H1 (cell line): ENCODE data around the gene PPOX. TPM values are rescaled to one million over a fixed set of nuclear protein-coding genes. Genes with fewer than 3 reads are reported as not detected.

ENCODE experiments used
- BACH1 ChIP-seq: IDR thresholded peaks from 2 replicates; pipeline ENCODE4 v1.6.1; 2012; ENCODE audit warnings: low read length, improper control_type of control experiment
- BRCA1 ChIP-seq: IDR thresholded peaks from 2 replicates; pipeline ENCODE4 v1.6.1; 2012; ENCODE audit warnings: low read depth, low read length, improper control_type of control experiment
- CEBPB ChIP-seq: IDR thresholded peaks from 2 replicates; pipeline ENCODE4 v1.6.1; 2012; ENCODE audit warnings: low read depth, low read length
- CHD1 ChIP-seq: IDR thresholded peaks from 2 replicates; pipeline ENCODE4 v1.6.1; 2012; ENCODE audit warnings: low read depth, low read length, improper control_type of control experiment
- CHD2 ChIP-seq: IDR thresholded peaks from 2 replicates; pipeline ENCODE4 v1.6.1; 2012; ENCODE audit warnings: low read length, improper control_type of control experiment
- EZH2 ChIP-seq: fragments of 200-600 bp; sonication (generic); IDR thresholded peaks from 2 replicates; pipeline ENCODE4 v1.7.1; 2012; ENCODE audit warnings: low read depth, mild to moderate bottlenecking, moderate library complexity, low read length, inconsistent platforms; ENCODE audit not compliant: severe bottlenecking
- GABPA ChIP-seq: IDR thresholded peaks from 2 replicates; pipeline ENCODE4 v1.6.1; 2011; ENCODE audit warnings: mild to moderate bottlenecking, low read length, moderate library complexity, borderline replicate concordance; ENCODE audit not compliant: insufficient read depth
- GTF2F1 ChIP-seq: IDR thresholded peaks from 2 replicates; pipeline ENCODE4 v1.6.1; 2012; ENCODE audit warnings: low read depth, low read length, improper control_type of control experiment, borderline replicate concordance
- KDM1A ChIP-seq: fragments of 200-600, 300-600 bp; sonication (generic); IDR thresholded peaks from 2 replicates; pipeline ENCODE4 v1.7.1; 2016; ENCODE audit warnings: mild to moderate bottlenecking, low read length, borderline replicate concordance
- KDM5A ChIP-seq: fragments of 200-600 bp; IDR thresholded peaks from 2 replicates; pipeline ENCODE4 v1.7.1; 2012; ENCODE audit warnings: mild to moderate bottlenecking, low read length, inconsistent platforms, mixed read lengths
- MAX ChIP-seq: IDR thresholded peaks from 2 replicates; pipeline ENCODE4 v1.6.1; 2012; ENCODE audit warnings: inconsistent platforms
- NANOG ChIP-seq: IDR thresholded peaks from 2 replicates; pipeline ENCODE4 v1.6.1; 2011; ENCODE audit warnings: low read length, low read depth, mild to moderate bottlenecking, inconsistent platforms; ENCODE audit not compliant: insufficient read depth, poor library complexity, severe bottlenecking
- POU5F1 ChIP-seq: IDR thresholded peaks from 2 replicates; pipeline ENCODE4 v1.6.1; 2011; ENCODE audit warnings: low read depth, mild to moderate bottlenecking, low read length, moderate library complexity
- RBBP5 ChIP-seq: IDR thresholded peaks from 2 replicates; pipeline ENCODE4 v1.7.1; 2012; ENCODE audit warnings: low read depth, mild to moderate bottlenecking, inconsistent platforms, low read length, moderate library complexity, borderline replicate concordance
- RXRA ChIP-seq: IDR thresholded peaks from 2 replicates; pipeline ENCODE4 v1.6.1; 2011; ENCODE audit warnings: low read depth, mild to moderate bottlenecking, low read length, moderate library complexity; ENCODE audit not compliant: insufficient read depth
- SAP30 ChIP-seq: fragments of 300-600 bp; sonication (generic); IDR thresholded peaks from 2 replicates; pipeline ENCODE4 v1.7.1; 2012; ENCODE audit warnings: low read length, moderate library complexity, mild to moderate bottlenecking, inconsistent platforms; ENCODE audit not compliant: insufficient read depth, insufficient replicate concordance
- SIX5 ChIP-seq: IDR thresholded peaks from 2 replicates; pipeline ENCODE4 v1.6.1; 2011; ENCODE audit warnings: mild to moderate bottlenecking, low read depth, low read length
- SP2 ChIP-seq: IDR thresholded peaks from 2 replicates; pipeline ENCODE4 v1.6.1; 2012; ENCODE audit warnings: mild to moderate bottlenecking, low read length, inconsistent platforms
- TEAD4 ChIP-seq: IDR thresholded peaks from 2 replicates; pipeline ENCODE4 v1.6.1; 2012; ENCODE audit warnings: low read depth, low read length, inconsistent platforms, mixed read lengths
- polyA plus RNA-seq, 7 experiments: library from polyadenylated mRNA; depleted of rRNA in 3 of 7; stranded (reverse) in 5 of 7; unstranded in 2 of 7; fragments of >200 nt in 5 of 7; fragments of 200-250 nt in 2 of 7; gene quantifications; 1 replicate in 5 of 7; 2 replicates in 1 of 7; 4 replicates in 1 of 7; pipeline versions ENCODE4 v1.2.1 to v1.2.3, GENCODE V29; 2011 to 2013; ENCODE audit warnings: missing spikeins in 2 of 7, mixed read lengths in 2 of 7
- total RNA-seq: library from RNA; stranded (reverse); fragmentation: NEBNext Ultra II Directional; extraction: Animal tissue kit (Norgen Biotek cat#: 25700); gene quantifications from 2 replicates; pipeline ENCODE4 v1.2.1, GENCODE V29; 2021
- TF ChIP-seq, protein P1 (sequence below): IDR thresholded peaks from 2 replicates; pipeline ENCODE4 v1.6.1; 2012; ENCODE audit warnings: low read length, inconsistent platforms
- TF ChIP-seq, protein P2 (sequence below): IDR thresholded peaks from 2 replicates; pipeline ENCODE4 v1.6.1; 2011; ENCODE audit warnings: low read length, improper control_type of control experiment

PPOX gene
- total and polyA plus RNA-seq, 2 of the 8 experiments (the other 6 are each of a cell fraction or from before 2014, with no cell fraction given): 39.4 to 40.4 TPM

DNA sequence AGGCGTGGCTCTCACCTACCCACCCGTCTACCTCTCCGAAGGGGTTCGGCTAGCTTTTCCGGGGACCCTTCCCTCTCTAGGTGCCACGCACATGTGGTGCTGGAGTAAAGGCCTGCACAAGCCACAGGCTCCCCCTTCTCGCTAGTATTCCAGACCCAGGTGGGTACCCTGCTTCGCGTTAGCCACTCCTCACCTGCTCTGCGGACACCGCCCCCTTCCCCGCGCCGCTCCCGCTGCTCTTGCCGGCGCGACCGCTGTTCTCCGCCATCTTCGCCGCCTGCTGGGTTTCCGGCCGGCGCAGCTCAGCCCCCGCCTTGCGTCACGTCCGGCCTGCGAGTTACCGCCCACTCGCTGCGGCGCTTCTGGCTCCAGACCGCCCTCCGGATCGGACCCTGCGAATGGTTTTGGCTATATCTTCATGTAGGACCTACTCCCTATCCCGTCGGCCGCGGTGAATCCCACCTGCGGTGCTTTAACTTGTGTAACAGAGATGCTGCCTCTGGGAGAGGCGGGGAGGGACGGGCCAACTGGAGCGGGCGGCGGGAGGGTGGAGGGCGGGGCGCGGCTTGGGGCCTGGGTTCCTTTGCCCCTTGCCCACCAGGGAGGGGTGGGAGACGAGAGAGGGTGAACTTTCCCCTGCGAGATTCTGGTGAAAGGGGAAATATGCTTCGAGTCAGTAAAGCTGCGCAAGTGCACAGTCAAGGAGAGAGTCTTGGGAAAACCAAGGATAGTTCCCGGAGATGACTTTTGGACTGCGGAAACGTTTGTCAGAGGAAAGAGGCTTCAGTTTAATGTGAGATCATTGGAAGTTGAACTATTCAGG, 48.3 kb upstream of the PPOX start, which contains the start of the genes NIT1 and PFDN2 (continued):
- TF ChIP-seq KDM1A: no peak
- no peak for TF ChIP-seq BACH1
- TF ChIP-seq MAX: peak; percentile 49; the same call in 1 of the 2 replicates
- TF ChIP-seq BRCA1: no peak
- peak; percentile 89 for TF ChIP-seq RBBP5
- no peak for TF ChIP-seq CHD1
- peak; percentile 84 for TF ChIP-seq SAP30
- TF ChIP-seq SIX5: no peak
- TF ChIP-seq CEBPB: 0 out of 2 replicates have a peak, but pooled peaks have one; percentile 16
- TF ChIP-seq CHD2: no peak
- TF ChIP-seq NANOG: no peak
- TF ChIP-seq POU5F1: no peak
- TF ChIP-seq, protein P1, sequence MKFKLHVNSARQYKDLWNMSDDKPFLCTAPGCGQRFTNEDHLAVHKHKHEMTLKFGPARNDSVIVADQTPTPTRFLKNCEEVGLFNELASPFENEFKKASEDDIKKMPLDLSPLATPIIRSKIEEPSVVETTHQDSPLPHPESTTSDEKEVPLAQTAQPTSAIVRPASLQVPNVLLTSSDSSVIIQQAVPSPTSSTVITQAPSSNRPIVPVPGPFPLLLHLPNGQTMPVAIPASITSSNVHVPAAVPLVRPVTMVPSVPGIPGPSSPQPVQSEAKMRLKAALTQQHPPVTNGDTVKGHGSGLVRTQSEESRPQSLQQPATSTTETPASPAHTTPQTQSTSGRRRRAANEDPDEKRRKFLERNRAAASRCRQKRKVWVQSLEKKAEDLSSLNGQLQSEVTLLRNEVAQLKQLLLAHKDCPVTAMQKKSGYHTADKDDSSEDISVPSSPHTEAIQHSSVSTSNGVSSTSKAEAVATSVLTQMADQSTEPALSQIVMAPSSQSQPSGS: no peak
- TF ChIP-seq TEAD4: no peak
- peak; percentile 89; the same call in 1 of the 2 replicates for TF ChIP-seq GABPA
- TF ChIP-seq GTF2F1: no peak
- TF ChIP-seq EZH2: no peak
- TF ChIP-seq KDM5A: peak; percentile 73
- TF ChIP-seq, protein P2, sequence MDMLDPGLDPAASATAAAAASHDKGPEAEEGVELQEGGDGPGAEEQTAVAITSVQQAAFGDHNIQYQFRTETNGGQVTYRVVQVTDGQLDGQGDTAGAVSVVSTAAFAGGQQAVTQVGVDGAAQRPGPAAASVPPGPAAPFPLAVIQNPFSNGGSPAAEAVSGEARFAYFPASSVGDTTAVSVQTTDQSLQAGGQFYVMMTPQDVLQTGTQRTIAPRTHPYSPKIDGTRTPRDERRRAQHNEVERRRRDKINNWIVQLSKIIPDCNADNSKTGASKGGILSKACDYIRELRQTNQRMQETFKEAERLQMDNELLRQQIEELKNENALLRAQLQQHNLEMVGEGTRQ: no peak
- TF ChIP-seq SP2: no peak
- TF ChIP-seq RXRA: no peak
